Astrocyte (in vitro differentiated cells and primary cell): Measurements from ENCODE around the gene DYNLRB1.

Experiments used
- CTCF ChIP-seq: IDR thresholded peaks from 2 replicates; pipeline ENCODE4 v1.5.1; 2011; ENCODE audit warnings: low read depth, mild to moderate bottlenecking, inconsistent platforms, low read length, moderate library complexity; ENCODE audit not compliant: insufficient read depth
- EZH2 ChIP-seq: IDR thresholded peaks from 2 replicates; pipeline ENCODE4 v1.6.1; 2012; ENCODE audit warnings: mild to moderate bottlenecking, low read length, inconsistent platforms; ENCODE audit not compliant: insufficient read depth

GRCh38 chr20:34571753-34572152 is 55.5 kb downstream of the DYNLRB1 start:
- TF ChIP-seq CTCF, result no peak
- TF ChIP-seq EZH2, result no peak
